Stimulated activated CD4-positive, alpha-beta T cell treated with anti-CD3 and anti-CD28 coated beads, Interleukin-12 subunit alpha, Interleukin-12 subunit beta, amount 100 ng/mL, for 4 hours (primary cell): ENCODE results near the gene CACNA2D1.

Source experiments
- DNase-seq: peaks from one replicate; pipeline ENCODE4 v3.0.0-alpha.2; 2020

Gene CACNA2D1

DNA sequence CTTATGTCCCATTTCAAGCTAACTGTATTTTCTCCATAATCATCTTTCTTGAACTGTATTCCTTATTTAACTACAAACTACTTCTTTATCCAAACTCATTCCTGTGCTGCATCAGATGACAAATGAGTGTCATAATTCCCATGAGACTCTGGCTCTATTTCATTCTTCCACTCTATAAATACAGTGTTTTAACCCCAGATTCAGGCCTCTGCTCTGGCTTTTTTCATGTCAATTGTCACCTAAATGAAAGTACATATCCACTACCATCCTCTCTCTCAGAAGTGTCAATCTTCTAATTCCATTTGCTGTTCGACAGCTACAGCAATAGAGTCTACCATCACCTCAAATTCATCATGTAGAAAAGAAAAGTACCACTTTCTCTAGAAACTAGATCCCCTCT lies 172.7 kb downstream of the CACNA2D1 start:
- DNase-seq, result no peak

DNA sequence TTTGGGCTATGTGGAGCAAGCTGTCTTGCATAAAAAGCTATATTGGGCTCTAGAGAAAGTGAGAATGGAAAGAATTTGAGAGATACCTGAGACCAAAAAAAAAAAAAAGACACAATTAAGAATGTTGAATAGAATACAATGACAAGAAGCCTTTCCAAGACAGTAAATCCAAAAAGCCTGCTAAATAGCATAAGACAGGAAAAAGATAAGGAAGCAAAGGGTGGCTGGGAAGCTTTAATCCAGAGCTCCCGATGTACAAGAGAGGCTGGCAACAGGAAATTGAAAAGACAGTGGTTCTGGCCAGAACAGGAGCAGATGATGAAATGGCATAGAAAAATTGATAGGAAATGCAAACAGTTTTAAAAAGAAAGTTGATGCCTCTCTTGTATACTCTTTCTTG lies 174.9 kb downstream of the CACNA2D1 start:
- no peak for DNase-seq

DNA sequence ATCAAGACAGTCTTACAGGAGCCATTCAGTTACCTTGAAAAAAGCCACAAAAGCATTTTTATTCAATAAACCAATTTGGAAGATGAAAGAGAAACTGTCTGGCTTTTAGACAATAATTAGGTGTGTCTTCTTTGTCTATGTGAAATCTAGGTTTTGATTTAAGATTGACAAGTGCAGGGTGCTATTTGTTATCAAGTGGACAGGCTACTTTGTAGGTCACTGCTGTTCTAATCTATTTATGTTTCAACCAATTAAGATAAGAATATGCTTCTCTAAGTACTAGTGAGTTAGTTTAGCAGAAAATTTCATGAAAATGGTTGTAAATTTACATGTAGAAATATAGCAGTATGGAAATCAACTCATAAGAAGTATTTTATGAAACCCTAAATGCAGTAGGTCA lies 177.5 kb downstream of the CACNA2D1 start:
- DNase-seq, result no peak

DNA sequence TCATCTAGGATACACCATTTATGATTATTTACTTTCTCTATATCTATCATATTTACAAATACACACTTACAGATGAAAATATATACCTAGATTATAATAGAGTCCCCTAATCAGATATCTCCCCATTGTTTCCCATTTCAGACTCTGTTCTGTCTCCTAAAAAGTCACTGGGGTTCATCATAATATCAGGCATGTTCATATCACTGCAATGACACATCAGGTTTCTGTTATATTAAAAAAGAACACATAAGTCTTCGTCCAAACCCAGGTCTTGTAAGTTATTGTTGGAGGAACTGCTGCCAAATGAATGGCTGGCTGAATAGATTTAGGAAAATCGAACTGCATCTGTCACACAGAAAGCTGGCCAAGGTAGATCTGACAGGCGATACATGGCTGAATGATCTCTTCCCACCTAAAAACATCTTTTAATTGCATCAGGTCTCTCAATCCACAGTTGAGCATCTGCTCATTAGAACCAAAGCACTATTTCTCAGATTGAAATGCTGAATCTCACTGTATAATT lies 178.7 kb downstream of the CACNA2D1 start:
- DNase-seq, result no peak

DNA sequence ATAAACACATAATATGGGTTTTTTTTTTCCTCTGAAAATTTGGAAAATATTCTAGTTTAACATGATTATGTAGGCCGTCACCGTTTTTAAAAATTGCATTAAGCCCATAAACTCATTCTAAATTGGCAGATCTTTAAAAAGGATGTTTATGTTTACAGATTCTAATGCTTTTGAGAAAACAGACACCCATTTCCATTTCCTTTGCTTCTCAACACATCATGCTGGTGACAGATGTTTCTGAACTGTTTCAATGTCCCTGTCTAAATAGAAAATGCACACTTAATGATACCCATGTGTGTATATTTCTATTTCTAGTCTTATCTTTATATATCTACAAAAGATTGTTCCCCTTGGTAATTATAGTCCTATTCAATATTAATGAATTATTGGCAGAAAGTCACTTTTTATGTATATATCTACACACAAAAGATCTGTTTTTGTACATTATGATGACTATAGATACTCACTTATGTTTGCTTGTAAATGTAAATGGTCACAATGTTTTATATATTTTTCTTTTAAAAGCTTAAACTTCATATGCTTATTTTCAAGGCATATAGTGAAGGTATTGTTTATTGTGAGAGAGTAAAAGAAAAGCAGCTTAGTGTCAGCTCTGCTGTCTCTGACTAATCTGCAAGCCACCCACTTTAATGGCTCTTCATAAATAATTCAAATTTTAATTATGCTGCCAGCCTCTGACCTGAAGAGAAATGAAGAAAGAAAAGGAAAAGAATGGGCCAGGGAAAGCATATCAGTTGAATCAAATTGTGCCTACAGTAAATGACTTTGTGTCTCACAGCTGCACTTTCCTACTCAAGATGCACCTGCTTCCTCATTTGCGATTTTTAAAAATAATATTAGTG lies 179.4 kb downstream of the CACNA2D1 start:
- no peak for DNase-seq

DNA sequence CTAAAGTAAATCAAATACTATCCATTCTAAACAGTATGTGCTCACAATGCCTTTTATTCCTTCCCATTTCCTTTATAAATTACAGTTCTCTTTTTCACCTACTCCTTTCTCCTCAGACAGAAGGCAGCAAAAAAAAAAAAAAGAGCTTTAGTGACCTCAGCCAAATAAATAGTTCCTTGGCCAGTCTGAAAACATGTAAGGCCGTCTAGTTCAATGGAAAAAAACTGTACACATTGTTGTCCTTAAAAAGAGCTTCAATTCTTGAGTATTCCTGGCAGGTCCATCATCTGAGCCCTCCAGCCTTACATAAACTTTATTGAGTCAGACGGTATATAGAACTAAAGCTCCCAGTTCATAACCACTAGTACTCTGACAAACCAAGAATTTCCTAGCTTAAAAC lies 185.4 kb downstream of the CACNA2D1 start:
- DNase-seq, result no peak

DNA sequence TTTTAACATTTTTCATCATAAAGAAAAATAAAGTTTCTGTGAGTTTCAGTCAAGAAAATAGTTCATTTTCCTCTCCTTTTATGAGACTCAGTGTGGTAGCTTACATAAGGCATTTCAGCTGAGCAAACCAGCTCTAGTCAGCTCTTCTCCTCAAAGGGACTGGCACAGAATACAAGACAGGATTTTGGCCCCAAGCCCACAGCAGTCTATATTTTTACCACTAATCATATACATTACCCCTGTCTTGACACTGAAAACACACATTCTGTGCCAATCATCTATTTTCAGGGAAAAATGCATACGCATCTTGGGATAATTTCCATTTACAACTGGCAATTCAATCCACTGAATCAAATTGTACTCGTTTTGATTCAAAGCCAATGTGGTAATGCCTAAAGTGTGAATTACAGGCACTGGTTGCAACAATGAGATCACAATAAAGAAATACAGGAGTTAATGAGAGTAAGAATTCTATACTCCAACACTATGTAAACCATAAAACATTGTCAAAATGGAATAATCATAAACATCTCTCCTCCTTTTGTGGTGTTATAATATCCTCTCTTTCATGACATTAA lies 186.4 kb downstream of the CACNA2D1 start:
- no peak for DNase-seq

DNA sequence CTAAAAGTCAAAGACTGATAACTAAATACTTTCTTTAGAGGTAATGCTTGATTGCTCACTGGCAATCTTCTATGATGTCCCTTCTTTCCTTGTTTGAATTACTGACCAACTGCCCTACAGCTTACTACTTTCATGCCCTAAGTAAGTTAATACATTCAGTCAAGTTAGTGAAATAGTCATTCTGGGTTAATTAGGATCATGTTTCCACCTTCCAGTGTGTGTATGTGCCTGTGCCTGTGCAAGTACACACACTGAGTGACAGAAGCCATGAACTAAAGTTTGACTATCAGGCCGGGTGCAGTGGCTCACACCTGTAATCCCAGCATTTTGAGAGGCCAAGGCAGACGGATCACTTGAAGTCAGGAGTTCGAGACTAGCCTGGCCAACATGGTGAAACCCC lies 187.9 kb downstream of the CACNA2D1 start:
- DNase-seq, result no peak

DNA sequence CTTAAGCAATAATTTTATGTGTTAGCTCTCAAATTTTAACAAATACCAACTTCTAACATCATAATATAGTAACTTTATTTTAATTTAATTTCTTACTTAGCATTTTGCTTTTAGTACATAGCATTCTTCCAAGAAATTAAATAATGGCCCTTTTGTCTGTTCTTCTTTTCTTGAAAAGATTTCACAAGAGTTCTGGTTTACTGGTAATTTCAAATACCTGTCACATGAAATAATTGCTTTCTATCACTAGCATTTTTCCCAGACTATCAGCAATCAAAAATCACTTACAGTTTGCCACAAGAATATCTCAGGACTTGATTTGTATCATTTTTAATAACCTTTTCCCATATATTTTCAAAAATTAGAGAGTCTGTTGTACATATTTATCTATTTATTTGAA lies 193.0 kb downstream of the CACNA2D1 start:
- no peak for DNase-seq

DNA sequence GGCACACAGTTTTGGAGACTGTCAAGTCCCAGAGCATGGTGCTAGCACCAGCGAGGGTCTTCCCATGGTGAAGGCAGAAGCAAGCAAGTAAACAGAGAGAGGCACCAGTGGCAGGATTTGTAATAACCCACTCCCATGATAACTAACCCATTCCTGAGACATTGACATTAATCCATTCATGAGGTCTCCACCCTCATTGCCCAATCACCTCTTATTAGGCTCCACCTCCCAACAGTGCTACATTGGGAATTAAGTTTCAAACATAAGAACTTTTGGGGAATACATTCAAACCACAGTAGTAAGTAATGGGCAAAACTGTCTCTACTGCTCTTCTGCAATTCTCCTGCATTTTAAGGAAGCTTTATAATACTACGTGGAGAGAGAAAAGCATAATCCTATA lies 193.6 kb downstream of the CACNA2D1 start:
- DNase-seq, result no peak

DNA sequence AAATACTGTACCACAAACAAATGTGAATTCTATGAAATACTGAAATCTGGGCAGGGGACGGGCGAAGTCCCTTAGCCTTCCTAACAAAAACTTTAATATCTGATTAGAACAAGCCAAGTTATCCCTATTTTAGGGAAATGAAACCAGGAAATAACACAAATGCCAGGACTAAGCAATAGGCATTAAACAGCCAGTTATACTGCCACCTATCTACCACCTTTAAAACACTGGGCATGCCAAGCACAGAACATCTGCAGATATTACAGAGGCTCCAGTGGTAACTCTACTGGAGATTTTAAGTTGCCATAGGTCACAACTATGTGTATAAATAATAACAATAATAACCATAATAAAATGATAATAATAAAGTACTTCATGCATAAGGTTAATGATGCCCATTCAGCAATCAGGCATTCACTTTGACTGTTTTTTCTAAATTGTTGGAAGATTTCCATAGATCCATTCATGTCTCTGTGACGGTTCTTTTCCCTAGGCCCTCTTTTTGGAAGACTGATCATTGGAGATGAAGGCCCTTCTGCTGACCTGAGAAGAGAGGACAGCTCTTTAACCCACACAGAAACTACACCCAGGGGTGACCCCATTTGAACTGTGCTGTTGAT lies 195.7 kb downstream of the CACNA2D1 start:
- DNase-seq, result no peak

DNA sequence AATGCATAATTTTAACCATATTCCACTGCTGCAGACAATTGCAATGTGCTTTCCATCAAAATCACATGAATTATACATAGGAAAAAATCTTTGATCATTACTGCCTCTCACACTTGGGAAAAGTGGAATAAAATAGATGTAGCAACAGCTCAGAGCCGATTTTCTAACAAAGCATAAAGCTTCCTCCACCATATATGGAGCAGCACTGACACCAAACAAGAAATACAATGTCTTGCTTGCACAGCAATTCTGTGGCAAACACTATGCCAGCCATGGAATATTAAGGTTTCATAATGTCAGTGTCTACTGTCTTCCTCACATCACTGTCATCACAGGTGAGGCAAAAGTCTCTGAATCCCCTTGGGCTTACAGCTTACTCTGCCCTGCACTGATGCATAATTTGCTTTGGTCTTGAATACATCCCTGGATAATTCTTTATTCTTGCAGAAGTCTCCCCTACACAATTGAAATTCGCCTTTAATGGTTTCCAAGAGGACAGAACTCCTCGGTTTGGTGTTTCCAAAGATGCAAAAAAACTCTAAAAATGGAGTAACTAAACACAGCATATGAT lies 198.5 kb downstream of the CACNA2D1 start:
- DNase-seq, result no peak

DNA sequence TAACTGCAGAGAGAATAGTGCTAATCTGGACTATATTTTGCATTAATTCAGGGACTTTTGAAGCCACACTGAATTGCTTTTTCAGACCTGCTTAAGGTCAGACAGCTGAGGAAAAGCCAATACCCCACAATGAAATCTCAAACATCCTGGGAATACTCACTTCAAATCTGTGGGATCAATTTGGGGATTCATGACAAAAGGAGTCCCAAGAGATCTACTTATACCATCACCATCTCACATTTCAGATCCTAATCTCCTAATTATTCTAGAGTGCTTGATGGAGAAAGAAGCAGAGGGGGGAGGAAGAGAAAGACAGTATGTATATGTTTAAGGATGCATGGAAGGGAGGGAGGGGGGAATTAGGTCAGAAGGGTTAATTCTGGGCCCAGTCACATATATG lies 202.2 kb downstream of the CACNA2D1 start:
- no peak for DNase-seq

DNA sequence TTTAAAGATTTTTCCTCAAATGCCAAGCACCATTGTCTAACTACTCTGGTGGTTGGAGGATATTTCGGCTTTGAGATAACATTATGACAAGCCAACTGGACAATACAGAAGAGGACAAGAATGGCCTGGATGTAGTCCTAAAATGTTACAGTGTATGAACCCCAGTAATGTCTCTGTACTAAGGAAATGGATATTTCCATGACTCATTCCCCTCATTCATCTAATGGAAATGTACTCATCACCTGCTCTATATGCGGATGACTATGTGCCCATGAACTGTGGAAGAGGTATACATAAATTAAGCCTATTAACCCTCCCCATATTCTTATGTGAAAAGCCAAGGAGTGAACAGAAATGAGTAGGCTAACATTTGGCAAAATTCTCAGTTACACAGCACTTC lies 207.9 kb downstream of the CACNA2D1 start:
- DNase-seq, result no peak

DNA sequence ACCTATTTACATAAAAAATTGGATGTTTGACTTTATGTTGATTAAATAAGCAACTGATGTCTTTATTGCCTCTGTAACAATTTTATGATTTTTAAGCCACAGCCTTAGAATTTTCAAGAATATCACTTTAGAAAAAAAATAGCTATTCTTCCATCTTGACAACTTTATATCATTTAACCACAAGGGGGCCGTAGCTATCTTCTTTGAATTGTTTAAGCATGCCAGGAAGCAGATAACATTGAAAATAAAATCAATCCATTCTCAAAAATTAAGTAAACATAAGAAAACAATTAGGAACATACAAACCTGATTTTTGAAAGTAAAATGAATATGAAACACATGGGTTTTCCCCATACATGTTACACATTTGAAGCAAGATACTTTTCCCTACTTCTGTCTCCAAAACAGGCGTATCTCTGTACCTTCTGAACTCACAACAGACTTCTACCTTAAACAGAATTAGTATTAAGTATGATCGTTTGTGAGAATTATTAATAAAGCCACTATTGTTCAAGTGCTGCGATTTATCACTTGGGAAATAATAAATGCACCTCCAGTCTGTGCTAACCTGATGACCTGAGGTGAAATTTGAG lies 209.0 kb downstream of the CACNA2D1 start:
- DNase-seq, result no peak

DNA sequence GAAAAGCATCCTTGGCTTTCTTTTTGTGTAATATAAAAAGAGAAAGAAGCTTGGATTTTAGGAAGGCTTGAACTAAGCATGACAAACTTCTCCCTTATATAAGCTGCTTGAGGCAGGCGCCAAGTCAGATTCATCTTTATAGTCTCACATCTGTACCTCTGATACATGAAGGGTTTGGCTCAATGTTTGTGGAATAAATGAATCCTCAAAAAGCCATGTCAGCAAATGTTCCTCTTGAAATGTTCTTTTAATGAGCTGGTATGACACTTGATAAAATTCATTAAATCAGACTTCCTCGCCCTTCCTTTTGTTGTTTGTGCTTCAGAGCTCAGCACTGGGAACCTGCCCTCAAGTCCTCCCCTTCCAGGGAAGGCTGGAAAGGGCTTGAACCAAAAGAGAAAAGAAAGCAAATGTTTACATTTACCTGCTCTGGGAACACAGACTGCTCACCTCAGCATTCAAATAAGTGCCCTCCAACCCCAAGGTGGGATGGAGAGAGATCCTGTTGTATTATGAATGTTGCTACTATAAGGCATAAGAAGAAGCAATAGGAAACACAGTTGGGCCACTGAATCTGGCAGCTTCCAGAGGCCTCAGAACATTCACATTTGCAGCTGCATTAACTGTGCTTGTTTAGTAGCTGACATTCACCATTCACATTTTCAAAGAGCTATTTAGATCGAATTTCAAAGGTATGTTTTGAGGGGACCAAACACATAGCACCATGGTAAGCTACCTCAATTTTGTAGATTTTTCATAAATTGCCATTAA lies 212.6 kb downstream of the CACNA2D1 start:
- DNase-seq, result no peak

DNA sequence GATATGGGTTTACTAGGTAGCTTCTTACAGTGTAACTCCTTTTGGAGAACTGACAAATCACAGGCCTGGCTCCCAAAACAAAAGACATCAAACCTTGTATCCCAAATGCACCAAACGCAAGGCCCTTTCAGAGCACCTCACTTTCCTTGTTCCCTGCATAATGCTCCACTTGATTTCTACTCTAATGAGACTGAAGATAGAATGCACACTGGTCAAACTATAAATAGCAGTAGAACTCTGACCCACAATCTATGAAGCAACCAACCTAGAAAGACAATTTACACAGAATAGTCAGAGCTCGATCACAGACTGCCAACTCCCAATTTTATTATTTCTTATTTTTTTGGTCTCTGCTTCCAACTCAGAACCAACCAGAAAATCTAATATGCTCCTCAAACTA lies 214.4 kb downstream of the CACNA2D1 start:
- no peak for DNase-seq

DNA sequence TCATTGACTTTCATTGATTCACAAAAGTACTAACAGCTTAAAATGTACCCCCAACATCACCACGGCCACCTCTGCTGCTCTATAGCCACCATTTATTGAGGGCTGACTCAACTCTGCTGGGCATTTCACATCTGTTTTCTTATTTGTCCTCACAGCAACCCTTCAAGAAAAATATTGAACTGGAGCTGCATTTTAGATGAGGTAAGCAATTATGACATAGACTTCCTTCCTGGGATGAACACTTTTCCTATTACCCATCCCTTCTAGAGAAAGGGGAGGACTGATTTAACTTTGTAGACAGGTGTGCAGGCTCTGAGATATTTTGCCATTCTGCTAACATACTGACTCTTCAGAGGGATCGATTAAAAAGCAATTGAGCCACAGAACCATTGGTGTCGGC lies 217.4 kb downstream of the CACNA2D1 start:
- no peak for DNase-seq

DNA sequence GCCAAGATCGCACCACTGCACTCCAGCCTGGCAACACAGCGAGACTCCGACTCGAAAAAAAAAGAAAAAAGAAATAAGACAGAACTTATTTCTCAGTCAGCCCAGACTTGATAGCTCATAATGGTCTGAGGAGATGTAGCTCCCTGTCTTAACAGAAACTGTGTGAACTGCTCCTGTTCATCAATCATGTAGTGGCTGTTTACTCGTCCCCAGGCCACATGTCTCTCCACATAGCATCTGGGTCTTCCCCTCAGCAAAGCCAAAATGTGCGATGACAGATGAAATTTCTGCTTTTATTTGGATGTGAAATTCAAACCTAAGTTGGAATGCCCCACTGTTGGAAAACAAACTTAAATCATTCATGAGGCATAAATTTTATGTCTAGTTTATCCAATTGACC lies 219.0 kb downstream of the CACNA2D1 start:
- no peak for DNase-seq

DNA sequence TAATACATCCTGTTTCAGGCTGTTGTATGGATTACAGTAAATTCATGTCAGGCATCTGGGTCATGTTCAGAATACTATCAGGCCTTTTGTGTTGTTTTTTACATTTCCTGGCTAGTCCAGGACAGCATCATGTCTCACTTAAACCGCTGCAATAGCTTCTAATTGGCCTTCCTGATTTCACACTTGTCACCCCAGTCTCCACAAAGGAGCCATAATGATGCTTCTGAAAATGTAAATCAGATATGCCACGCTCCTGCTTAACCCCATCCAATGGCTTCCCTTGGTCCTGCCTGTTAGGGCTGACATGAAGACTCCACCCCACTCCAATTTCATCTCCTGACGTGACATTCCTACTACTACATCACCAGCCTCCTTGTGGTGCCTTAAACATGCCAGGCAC lies 220.0 kb downstream of the CACNA2D1 start:
- DNase-seq, result no peak

DNA sequence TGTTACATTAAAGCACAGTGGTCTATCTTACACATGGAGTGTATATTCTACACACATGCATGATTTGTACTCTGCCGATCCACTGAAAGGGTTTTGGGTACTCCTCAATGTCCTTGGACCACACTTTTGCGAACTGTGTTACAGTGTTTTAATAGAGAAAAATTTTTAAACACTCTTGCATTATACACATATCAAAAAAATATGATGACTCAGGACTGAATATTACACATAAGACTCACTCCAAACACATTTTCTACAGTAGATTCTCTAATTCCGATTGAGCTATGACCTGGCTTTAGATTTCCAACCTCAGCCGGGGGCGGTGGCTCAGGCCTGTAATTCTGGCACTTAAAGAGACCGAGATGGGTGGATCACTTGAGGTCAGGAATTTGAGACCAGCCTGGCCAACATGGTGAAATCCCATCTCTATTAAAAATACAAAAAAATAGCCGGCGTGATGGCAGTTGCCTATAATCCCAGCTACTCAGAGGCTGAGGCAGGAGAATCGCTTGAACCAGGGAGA lies 222.4 kb downstream of the CACNA2D1 start:
- DNase-seq, result no peak

DNA sequence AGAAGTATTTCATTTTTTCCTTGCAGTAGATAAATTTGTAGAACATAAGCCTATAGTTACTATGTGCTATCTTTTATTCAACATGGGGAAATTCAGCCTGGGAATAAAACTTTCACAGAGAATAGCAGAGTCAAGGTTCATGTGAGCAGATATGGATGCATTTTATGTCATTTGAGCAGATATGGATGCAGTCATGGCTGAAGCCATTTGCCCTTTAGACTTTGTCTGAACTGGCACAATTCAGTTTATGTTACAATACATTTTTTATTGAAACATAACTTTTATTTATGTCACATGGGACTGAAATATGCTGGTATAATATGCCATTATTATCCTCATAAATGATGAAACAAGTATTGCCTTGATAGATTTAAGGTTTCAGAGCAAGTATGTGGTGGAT lies 231.1 kb downstream of the CACNA2D1 start:
- no peak for DNase-seq
